NB4 (cell line): ENCODE measurements around the gene FOXJ1.

Experiments
- DNase-seq: peaks from one replicate; pipeline ENCODE4 v3.0.0; 2010; ENCODE audit warnings: low read depth
- H3K4me3 ChIP-seq: one replicate; pipeline ENCODE4 v1.5.1; 2011; ENCODE audit warnings: mild to moderate bottlenecking, low read depth, low read length, moderate library complexity
- MAX ChIP-seq: IDR thresholded peaks from 2 replicates; pipeline ENCODE4 v1.6.1; 2011; ENCODE audit warnings: low read depth, low read length
- MYC ChIP-seq: IDR thresholded peaks from 2 replicates; pipeline ENCODE4 v1.6.1; 2011; ENCODE audit warnings: low read depth, low read length
- POLR2A ChIP-seq: IDR thresholded peaks from 2 replicates; pipeline ENCODE4 v1.6.1; 2011; ENCODE audit warnings: mild to moderate bottlenecking; ENCODE audit not compliant: insufficient read length; ENCODE audit errors: extremely low read depth
- TF ChIP-seq, protein P1 (sequence below): IDR thresholded peaks from one replicate; pipeline ENCODE4 v1.5.1; 2012; ENCODE audit warnings: low read depth, low read length

The FOXJ1 gene

GRCh38 chr17:76182016-76182764, 41.1 kb upstream of the FOXJ1 start:
- TF ChIP-seq MYC = peak; percentile 99
- no peak for TF ChIP-seq POLR2A
- TF ChIP-seq MAX = peak; percentile 99
- TF ChIP-seq, protein P1, sequence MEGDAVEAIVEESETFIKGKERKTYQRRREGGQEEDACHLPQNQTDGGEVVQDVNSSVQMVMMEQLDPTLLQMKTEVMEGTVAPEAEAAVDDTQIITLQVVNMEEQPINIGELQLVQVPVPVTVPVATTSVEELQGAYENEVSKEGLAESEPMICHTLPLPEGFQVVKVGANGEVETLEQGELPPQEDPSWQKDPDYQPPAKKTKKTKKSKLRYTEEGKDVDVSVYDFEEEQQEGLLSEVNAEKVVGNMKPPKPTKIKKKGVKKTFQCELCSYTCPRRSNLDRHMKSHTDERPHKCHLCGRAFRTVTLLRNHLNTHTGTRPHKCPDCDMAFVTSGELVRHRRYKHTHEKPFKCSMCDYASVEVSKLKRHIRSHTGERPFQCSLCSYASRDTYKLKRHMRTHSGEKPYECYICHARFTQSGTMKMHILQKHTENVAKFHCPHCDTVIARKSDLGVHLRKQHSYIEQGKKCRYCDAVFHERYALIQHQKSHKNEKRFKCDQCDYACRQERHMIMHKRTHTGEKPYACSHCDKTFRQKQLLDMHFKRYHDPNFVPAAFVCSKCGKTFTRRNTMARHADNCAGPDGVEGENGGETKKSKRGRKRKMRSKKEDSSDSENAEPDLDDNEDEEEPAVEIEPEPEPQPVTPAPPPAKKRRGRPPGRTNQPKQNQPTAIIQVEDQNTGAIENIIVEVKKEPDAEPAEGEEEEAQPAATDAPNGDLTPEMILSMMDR = peak; percentile 94
- peak; percentile 93 for DNase-seq
- no peak overlapping the region for H3K4me3 ChIP-seq

DNA sequence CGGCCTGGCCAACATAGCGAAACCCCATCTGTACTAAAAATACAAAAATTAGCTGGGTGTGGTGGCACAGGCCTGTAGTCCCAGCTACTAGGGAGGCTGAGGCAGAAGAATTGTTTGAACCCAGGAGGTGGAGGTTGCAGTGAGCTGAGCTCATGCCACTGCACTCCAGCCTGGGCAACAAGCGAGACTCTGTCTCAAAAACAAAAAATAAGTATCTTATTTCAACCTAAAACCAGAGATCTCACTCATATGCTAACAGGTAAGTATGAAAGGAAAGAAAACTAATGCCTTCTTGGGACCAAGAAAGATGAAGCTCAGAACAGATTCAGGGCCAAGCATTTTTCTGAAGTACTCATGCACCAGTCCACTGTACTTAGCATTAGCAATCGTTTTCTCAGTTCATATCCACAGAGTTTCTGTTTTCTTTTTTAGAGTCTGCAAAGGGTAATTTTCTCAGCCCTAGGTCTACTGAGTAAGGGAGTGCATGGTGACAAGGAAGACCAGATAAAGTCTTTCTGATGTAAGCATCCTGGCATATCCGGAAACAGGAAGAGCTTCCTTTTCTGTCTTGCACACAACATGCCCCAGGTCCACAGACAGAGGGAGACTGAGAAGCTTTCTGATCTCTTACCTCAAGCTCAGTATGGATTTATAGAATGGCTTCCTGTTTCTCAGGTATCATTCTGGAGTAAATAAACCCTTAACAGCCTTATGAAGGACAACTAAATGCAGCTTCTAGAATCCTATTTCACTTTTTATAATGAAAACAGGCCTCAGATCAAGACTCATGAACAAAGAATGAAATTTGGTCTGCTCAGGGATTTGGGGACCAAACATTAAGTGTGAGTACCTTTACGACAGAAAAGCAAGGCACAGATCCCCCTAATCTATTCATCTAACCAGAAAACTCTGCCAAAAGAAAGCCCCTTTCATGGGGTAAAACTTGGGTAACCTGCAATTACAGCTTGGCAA, 38.7 kb upstream of the FOXJ1 start:
- DNase-seq = peak; percentile 46
- TF ChIP-seq MYC (no peak), POLR2A (no peak), MAX (no peak)
- TF ChIP-seq, protein P1 = no peak
- no peak overlapping the region for H3K4me3 ChIP-seq

DNA sequence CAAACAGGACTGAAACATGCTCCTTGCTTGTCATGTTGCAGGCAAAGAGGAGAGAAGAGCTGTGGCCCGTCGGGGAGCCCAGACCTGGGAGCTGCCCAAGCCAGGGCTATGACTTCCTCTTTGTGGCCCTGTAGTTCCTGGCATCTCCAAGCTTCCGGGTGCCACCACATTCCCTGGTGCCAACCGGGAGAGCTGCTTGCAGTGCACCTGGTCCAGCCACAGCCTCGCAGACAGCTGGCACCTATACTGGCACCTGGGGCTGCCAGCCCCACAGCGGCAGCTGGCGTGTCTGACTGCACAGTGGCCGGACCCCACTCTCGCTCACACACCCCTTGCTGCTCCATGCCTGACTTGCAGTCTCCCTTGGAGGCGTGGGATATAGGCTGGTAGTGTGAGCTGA, 37.1 kb upstream of the FOXJ1 start:
- no peak for DNase-seq
- no peak overlapping the region for H3K4me3 ChIP-seq
- TF ChIP-seq MAX (no peak), MYC (no peak), POLR2A (no peak)
- TF ChIP-seq, protein P1 = no peak

GRCh38 chr17:76176701-76177574, 35.9 kb upstream of the FOXJ1 start:
- no peak for DNase-seq
- H3K4me3 ChIP-seq = no peak overlapping the region
- TF ChIP-seq MYC (no peak), POLR2A (no peak)
- TF ChIP-seq, protein P1 = no peak

GRCh38 chr17:76174037-76174436, 33.0 kb upstream of the FOXJ1 start:
- DNase-seq = no peak
- no peak for TF ChIP-seq MAX
- no peak for TF ChIP-seq POLR2A
- no peak for TF ChIP-seq MYC
- TF ChIP-seq, protein P1 = no peak
- H3K4me3 ChIP-seq = no peak overlapping the region
